ENCODE measurements around the gene FAM25A. TPM values are rescaled to one million over a fixed set of nuclear protein-coding genes. Genes with fewer than 3 reads are reported as not detected.

FAM25A gene
- total RNA-seq, 2 experiments from 2014 or later: not detected

DNA sequence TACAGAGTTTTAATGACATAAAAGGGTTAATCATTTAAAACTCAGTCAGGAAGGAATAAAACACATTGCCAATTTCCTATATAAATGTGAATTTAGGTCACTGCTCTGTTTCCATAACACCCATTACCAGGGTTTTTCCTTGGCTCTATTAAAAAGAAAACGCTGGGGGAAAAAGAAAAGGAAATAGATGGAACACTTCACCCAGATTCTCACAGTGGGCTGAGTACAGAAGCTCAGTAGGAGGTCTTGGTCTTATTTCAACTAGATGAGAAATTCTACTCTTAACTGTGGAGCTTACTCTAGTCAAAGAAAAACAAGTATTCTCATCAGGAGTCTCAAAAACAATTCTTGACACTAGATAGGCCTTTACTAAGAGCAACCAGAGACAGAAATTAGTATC lies 38.1 kb downstream of the FAM25A start:
- H3K36me3 Mint-ChIP-seq: peaks cover 45% of the 10 kb centered on the region
- CTCF ChIA-PET: interaction anchor here (0.6 kb wide), 1 partner anchor 119 kb away, joined by 3 read pairs; no protein-coding TSS in a partner anchor
- no peak for ATAC-seq
- no peak overlapping the region for H3K4me3 Mint-ChIP-seq
- no peaks in the 10 kb centered on the region for H3K4me1 Mint-ChIP-seq
- no peak overlapping the region for H3K27ac Mint-ChIP-seq
- no peak for DNase-seq
- no peaks in the 10 kb centered on the region for H3K27me3 Mint-ChIP-seq
- H3K9me3 Mint-ChIP-seq (ENCODE audit: low read depth): no peaks in the 10 kb centered on the region

DNA sequence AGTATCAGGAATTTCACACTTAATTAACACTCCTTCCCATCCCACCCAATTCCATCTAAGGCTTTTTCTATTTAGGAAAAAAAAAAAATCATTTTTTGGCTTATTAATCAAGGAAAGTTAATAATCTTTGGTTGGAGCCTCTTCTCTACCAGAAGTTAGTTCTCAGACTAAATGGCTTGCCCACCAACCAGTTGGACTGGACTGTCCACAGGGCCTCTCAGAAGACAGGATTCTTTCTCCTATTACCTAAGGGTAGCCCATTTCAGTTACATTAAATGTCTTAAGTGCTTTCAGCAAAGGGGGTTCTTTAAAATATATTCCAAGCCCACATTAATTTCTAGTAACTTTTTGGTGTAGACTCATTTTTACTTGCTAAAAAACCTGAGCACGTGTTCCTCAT lies 39.3 kb downstream of the FAM25A start:
- DNase-seq: no peak
- no peak for ATAC-seq
- H3K9me3 Mint-ChIP-seq (ENCODE audit: low read depth): no peaks in the 10 kb centered on the region
- H3K4me3 Mint-ChIP-seq: no peak overlapping the region
- H3K27ac Mint-ChIP-seq: no peak overlapping the region
- no peaks in the 10 kb centered on the region for H3K4me1 Mint-ChIP-seq
- CTCF ChIA-PET: no interaction called here
- peaks cover 53% of the 10 kb centered on the region for H3K36me3 Mint-ChIP-seq
- H3K27me3 Mint-ChIP-seq: no peaks in the 10 kb centered on the region

DNA sequence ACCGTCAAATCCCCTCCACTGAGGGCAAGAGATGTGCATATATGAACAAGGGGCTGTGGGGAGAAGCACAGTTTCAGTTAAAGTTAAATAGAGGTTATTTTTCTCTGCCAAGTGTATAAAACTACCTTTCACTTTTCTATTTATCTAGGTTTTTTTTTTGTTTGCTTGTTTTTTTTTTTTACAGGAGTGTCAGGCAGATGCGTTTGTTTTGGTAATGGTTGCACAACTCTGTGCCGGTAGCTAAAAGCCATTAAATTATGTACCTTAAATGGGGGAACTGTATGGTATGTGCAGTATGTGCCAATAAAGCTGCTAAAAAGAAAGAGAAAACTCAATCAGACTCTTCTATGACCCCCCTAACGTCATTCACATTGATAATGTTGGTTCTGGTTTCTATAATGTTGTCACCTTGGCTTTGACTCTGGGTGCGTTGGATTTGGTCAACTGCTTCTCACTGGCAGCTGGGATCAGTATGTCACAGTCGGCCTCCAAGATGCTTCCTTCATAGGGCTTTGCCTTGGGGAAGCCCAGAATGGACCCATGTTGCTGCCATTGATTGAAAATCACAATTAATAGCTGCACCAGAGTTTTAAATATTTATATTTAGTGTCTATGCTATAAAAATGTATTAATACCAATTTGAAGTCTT lies 40.3 kb downstream of the FAM25A start:
- H3K27me3 Mint-ChIP-seq: no peaks in the 10 kb centered on the region
- H3K36me3 Mint-ChIP-seq: peaks cover 56% of the 10 kb centered on the region
- CTCF ChIA-PET: interaction anchor here (1.0 kb wide), 1 partner anchor 24 kb away, joined by 3 read pairs; no protein-coding TSS in a partner anchor

GRCh38 chr10:87064651-87065050 lies 44.6 kb downstream of the FAM25A start:
- Mint-ChIP-seq H3K27me3 (no peaks in the 10 kb centered on the region), H3K4me3 (no peak overlapping the region), H3K27ac (no peak overlapping the region), H3K36me3 (peaks cover 59% of the 10 kb centered on the region), H3K4me1 (peaks cover 2% of the 10 kb centered on the region), H3K9me3 (ENCODE audit: low read depth) (no peaks in the 10 kb centered on the region)
- ATAC-seq (no peak), DNase-seq (no peak)
- CTCF ChIA-PET: no interaction called here

More for the DNA sequence above, 40.3 kb downstream of the FAM25A start:
- ATAC-seq: no peak
- H3K4me3 Mint-ChIP-seq: no peak overlapping the region
- H3K9me3 Mint-ChIP-seq (ENCODE audit: low read depth): no peaks in the 10 kb centered on the region
- no peaks in the 10 kb centered on the region for H3K4me1 Mint-ChIP-seq
- DNase-seq: no peak
- no peak overlapping the region for H3K27ac Mint-ChIP-seq

DNA sequence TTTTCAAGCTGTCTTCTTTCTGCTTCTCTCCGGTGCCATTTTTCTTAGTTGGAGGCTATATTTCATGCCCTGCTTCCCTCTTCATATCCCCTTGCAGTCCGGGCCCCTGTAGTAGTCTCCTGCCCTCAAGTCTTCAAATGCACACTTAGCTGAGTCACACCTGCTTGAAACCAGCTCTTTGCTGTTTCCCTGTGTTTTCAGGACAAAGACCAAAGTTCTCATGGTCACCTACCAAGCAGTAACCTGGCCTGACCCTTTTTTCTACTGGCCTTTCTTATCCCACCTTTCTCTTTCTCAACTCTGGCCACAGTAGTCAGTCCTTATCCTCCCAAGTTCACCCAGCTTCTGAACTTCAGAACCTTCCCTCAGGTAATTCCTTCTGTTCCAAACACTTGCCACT lies 46.1 kb downstream of the FAM25A start:
- Mint-ChIP-seq H3K27ac (peak overlapping the region; percentile 19), H3K36me3 (peaks cover 51% of the 10 kb centered on the region), H3K4me3 (no peak overlapping the region), H3K9me3 (ENCODE audit: low read depth) (no peaks in the 10 kb centered on the region), H3K4me1 (peaks cover 2% of the 10 kb centered on the region), H3K27me3 (no peaks in the 10 kb centered on the region)
- no peak for DNase-seq
- ATAC-seq: no peak
- CTCF ChIA-PET: no interaction called here

DNA sequence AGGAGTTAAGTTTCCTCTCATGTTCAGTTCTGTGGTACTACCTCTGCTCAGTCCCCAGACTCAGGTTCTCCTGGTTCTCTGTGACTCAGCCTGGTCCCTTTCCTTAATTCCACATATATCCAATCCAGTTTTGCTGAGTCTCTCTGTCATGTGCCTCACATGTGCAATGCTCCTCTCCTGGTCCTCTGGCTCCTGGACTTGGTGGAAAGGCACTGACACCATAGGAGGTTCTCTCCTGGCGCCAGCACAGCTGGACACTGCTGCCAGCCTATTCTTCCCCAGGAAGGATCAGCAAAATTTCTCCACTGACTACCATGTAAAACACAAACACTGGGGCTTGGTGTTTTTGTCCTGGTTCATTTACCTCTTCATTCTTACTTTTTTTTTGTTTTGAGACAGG lies 46.8 kb downstream of the FAM25A start:
- Mint-ChIP-seq H3K4me3 (no peak overlapping the region), H3K4me1 (peaks cover 2% of the 10 kb centered on the region), H3K9me3 (ENCODE audit: low read depth) (no peaks in the 10 kb centered on the region), H3K36me3 (peaks cover 50% of the 10 kb centered on the region), H3K27me3 (no peaks in the 10 kb centered on the region), H3K27ac (no peak overlapping the region)
- ATAC-seq (no peak), DNase-seq (no peak)
- CTCF ChIA-PET: no interaction called here

DNA sequence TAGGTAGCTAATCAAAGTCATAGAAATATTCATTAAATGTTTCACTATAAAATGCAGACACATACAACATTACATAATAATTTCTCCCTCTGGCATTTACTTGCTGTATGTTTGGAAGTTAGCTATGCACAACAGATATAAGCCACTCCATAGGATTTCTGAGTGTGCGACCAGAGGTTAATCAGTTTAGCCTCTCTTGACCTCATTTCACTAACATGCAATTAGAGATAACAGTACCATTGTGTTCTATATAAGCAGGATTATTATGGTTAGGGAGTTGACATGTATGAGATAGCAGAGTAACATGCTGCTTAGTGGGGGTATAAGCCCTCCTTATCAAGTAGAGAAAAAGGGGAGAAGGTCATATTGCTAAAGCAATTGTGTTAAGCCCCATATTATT lies 48.2 kb downstream of the FAM25A start:
- Mint-ChIP-seq H3K27ac (no peak overlapping the region), H3K9me3 (ENCODE audit: low read depth) (no peaks in the 10 kb centered on the region), H3K4me3 (no peak overlapping the region), H3K4me1 (peaks cover 2% of the 10 kb centered on the region), H3K36me3 (peaks cover 50% of the 10 kb centered on the region), H3K27me3 (no peaks in the 10 kb centered on the region)
- no peak for DNase-seq
- CTCF ChIA-PET: no interaction called here
- ATAC-seq: no peak

DNA sequence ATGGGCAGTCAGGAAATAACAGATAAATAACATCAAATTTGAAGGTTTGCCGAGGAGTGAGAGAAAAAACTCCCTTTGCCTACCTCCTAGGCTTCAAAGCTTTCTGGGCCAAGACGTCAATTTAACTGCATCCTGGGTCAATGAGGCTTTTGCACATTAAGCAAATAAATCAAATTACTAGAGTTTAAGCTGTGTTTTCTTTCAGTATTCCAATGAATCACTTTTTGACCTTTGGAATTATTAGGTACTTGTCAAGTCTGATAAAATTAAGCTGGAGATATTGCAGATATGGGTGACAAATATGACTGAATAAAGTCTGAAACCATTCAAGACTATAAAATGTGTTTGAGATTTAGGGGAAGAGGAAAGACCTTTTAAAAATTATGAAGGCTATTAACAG lies 52.4 kb downstream of the FAM25A start:
- H3K4me1 Mint-ChIP-seq: peaks cover 5% of the 10 kb centered on the region
- no peaks in the 10 kb centered on the region for H3K27me3 Mint-ChIP-seq
- H3K36me3 Mint-ChIP-seq: peaks cover 22% of the 10 kb centered on the region
- CTCF ChIA-PET: interaction anchor here (0.6 kb wide), 1 partner anchor 124 kb away, joined by 4 read pairs; no protein-coding TSS in a partner anchor
- H3K27ac Mint-ChIP-seq: no peak overlapping the region
- DNase-seq: no peak
- no peak overlapping the region for H3K4me3 Mint-ChIP-seq
- ATAC-seq: no peak
- no peaks in the 10 kb centered on the region for H3K9me3 Mint-ChIP-seq (ENCODE audit: low read depth)

Other genes starting within 250 kb of the FAM25A start
- not detected for gene MMRN2, start 62.7 kb upstream of the FAM25A start, total RNA-seq
- gene SNCG, start 61.7 kb upstream of the FAM25A start, total RNA-seq: not detected
- gene ADIRF, start 51.8 kb upstream of the FAM25A start, total RNA-seq: not detected
- 100 to 1,000 TPM in 1 of 2 experiments, 10 to 100 TPM in 1; 85.8 to 111 TPM for gene GLUD1, start 74.5 kb downstream of the FAM25A start, total RNA-seq
- gene SHLD2, start 74.9 kb downstream of the FAM25A start, total RNA-seq: 10 to 100 TPM; 31.1 to 36.4 TPM
- under 1 TPM; 0.38 to 0.49 TPM for gene NUTM2A, start 205.2 kb downstream of the FAM25A start, total RNA-seq